Thoracic aorta (tissue), 2 donors: ENCODE data around the gene C5AR1. TPM values are rescaled to one million over a fixed set of nuclear protein-coding genes. Genes with fewer than 3 reads are reported as not detected.

ENCODE experiments used
- ATAC-seq: fragments of 150-250 bp; one replicate; pipeline ENCODE4 v1.8.0; 2017; ENCODE audit warnings: low read depth; ENCODE audit not compliant: insufficient number of reproducible peaks, low FRiP score
- DNase-seq: peaks from one replicate; pipeline ENCODE4 v3.0.0-alpha.2; 2020; ENCODE audit warnings: low spot score
- H3K27ac ChIP-seq, 2 donors: fragments of 200-600 bp; sonication (generic); 1 replicate in 1 of 2; 2 replicates in 1 of 2; pipeline ENCODE4 v1.5.1; 2016; ENCODE audit warnings: mild to moderate bottlenecking in 2 of 2, moderate library complexity in 2 of 2
- H3K27me3 ChIP-seq: fragments of 200-600 bp; sonication (generic); replicated peaks from 2 replicates; pipeline ENCODE4 v1.6.0; 2016; ENCODE audit warnings: mild to moderate bottlenecking; ENCODE audit not compliant: insufficient read depth
- H3K36me3 ChIP-seq: fragments of 200-600 bp; sonication (generic); one replicate; pipeline ENCODE4 v1.5.1; 2016
- H3K4me1 ChIP-seq, 2 donors: fragments of 200-600 bp; sonication (generic); 1 replicate in 1 of 2; 2 replicates in 1 of 2; pipeline versions ENCODE4 v1.5.1 to v1.6.0; 2016; ENCODE audit warnings: low read depth in 2 of 2, mild to moderate bottlenecking in 1 of 2; ENCODE audit not compliant: control insufficient read depth in 1 of 2
- H3K4me3 ChIP-seq: fragments of 200-600 bp; sonication (generic); 2 replicates; pipeline ENCODE4 v1.5.1; 2016; ENCODE audit warnings: mild to moderate bottlenecking
- H3K9me3 ChIP-seq: fragments of 200-600 bp; sonication (generic); 2 replicates; pipeline ENCODE4 v1.5.1; 2016
- total RNA-seq, 2 donors: library from RNA; depleted of rRNA; stranded (reverse); fragments of >200 nt; gene quantifications; one replicate each; pipeline versions ENCODE4 v1.1.0 to v1.2.3, GENCODE V29; 2016
- TF ChIP-seq, protein P1 (sequence below): fragments of 200-600 bp; sonication (generic); IDR thresholded peaks from one replicate; pipeline ENCODE4 v1.5.1; 2019; ENCODE audit warnings: antibody characterized with exemption

Gene C5AR1
- total RNA-seq, 2 donors from 2014 or later: 37.6 to 51.9 TPM

DNA sequence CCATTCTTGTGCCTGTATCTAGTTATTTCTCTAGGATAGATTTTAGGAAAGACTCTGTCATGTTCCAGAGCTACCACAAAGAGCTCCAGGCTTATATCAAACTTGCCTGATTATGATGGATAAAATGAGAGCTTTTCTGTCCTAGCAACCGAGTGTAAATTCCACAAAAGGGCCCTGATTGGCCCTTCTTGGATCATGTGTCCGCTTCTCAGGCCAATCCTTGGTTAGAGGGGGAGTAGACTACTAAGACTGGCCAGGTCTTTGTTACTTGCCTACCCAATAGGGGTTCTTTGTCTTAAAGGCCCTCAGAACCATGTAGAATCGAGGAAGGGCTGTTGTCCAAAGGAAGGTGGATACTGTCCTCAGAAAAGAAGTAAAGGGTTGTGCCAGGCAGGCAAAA, 41.9 kb downstream of the C5AR1 start:
- Histone ChIP-seq H3K9me3 (no peaks in the 10 kb centered on the region), H3K4me3 (no peak overlapping the region), H3K36me3 (peaks cover 34% of the 10 kb centered on the region), H3K27me3 (no peaks in the 10 kb centered on the region), H3K27ac (no peak overlapping the region), H3K4me1 (peaks cover 10 to 15% of the 10 kb centered on the region in 2 donors)
- DNase-seq (no peak), ATAC-seq (no peak)
- TF ChIP-seq, protein P1, sequence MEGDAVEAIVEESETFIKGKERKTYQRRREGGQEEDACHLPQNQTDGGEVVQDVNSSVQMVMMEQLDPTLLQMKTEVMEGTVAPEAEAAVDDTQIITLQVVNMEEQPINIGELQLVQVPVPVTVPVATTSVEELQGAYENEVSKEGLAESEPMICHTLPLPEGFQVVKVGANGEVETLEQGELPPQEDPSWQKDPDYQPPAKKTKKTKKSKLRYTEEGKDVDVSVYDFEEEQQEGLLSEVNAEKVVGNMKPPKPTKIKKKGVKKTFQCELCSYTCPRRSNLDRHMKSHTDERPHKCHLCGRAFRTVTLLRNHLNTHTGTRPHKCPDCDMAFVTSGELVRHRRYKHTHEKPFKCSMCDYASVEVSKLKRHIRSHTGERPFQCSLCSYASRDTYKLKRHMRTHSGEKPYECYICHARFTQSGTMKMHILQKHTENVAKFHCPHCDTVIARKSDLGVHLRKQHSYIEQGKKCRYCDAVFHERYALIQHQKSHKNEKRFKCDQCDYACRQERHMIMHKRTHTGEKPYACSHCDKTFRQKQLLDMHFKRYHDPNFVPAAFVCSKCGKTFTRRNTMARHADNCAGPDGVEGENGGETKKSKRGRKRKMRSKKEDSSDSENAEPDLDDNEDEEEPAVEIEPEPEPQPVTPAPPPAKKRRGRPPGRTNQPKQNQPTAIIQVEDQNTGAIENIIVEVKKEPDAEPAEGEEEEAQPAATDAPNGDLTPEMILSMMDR: no peak

DNA sequence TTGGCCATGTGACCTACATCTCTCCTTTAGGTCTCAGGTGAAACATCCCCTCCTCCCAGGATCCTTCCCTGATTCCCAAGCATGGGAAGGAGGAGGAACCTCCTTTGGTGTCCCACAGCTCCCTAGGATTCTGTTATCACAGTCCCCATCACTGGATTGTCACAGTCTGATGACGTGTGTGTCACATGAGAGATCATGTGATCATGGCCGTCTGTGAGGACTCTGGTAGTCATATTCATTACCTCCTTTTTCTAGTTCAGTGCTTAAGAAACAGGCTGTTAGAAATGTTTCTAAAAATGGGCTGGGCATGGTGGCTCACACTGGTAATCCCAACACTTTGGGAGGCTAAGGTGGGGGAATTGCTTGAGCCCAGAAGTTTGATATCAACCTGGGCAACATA, 42.4 kb downstream of the C5AR1 start:
- Histone ChIP-seq H3K36me3 (peaks cover 36% of the 10 kb centered on the region), H3K4me3 (no peak overlapping the region), H3K27me3 (no peaks in the 10 kb centered on the region), H3K4me1 (peaks cover 10 to 15% of the 10 kb centered on the region in 2 donors), H3K27ac (no peak overlapping the region), H3K9me3 (no peaks in the 10 kb centered on the region)
- TF ChIP-seq, protein P1: no peak
- ATAC-seq (no peak), DNase-seq (no peak)

DNA sequence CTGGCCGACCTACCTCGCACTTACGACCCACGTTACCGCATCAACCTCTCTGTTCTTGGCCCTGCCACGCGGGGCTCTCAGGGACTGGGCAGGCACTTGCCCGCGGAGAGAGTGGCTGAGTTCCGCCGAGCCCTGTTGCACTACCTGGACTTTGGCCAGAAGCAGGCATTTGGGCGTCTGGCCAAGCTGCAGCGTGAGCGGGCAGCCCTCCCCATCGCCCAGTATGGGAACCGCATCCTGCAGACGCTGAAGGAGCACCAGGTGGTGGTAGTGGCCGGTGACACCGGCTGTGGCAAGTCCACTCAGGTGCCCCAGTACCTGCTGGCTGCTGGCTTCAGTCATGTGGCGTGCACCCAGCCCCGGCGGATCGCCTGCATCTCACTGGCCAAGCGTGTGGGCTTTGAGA, 43.6 kb downstream of the C5AR1 start:
- no peak for ATAC-seq
- Histone ChIP-seq H3K36me3 (peaks cover 48% of the 10 kb centered on the region), H3K27ac (no peak overlapping the region), H3K9me3 (no peaks in the 10 kb centered on the region), H3K27me3 (no peaks in the 10 kb centered on the region), H3K4me3 (no peak overlapping the region), H3K4me1 (peaks cover 10 to 15% of the 10 kb centered on the region in 2 donors)
- TF ChIP-seq, protein P1: no peak
- DNase-seq: no peak

DNA sequence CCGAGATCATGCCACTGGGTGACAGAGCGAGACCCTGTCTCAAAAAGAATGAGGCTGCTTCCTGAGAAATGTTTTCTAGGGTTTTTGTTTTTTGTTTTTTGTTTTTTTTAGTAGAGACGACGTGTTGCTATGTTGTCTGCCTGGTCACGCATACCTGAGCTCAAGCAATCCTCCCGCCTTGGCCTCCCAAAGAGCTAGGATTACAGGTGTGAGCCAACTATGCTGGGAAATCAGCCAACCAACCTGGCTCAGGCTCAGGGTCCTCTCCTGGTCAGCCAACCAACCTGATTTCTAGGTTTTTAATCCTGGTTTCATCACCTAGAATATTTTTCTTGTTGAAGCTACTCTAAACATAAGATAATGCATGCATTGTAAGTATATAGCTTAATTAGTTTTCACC, 47.2 kb downstream of the C5AR1 start:
- Histone ChIP-seq H3K27ac (no peak overlapping the region), H3K9me3 (no peaks in the 10 kb centered on the region), H3K4me1 (no peaks in the 10 kb centered on the region), H3K36me3 (peaks cover 82% of the 10 kb centered on the region), H3K27me3 (no peaks in the 10 kb centered on the region), H3K4me3 (no peak overlapping the region)
- DNase-seq (no peak), ATAC-seq (no peak)
- TF ChIP-seq, protein P1: no peak

DNA sequence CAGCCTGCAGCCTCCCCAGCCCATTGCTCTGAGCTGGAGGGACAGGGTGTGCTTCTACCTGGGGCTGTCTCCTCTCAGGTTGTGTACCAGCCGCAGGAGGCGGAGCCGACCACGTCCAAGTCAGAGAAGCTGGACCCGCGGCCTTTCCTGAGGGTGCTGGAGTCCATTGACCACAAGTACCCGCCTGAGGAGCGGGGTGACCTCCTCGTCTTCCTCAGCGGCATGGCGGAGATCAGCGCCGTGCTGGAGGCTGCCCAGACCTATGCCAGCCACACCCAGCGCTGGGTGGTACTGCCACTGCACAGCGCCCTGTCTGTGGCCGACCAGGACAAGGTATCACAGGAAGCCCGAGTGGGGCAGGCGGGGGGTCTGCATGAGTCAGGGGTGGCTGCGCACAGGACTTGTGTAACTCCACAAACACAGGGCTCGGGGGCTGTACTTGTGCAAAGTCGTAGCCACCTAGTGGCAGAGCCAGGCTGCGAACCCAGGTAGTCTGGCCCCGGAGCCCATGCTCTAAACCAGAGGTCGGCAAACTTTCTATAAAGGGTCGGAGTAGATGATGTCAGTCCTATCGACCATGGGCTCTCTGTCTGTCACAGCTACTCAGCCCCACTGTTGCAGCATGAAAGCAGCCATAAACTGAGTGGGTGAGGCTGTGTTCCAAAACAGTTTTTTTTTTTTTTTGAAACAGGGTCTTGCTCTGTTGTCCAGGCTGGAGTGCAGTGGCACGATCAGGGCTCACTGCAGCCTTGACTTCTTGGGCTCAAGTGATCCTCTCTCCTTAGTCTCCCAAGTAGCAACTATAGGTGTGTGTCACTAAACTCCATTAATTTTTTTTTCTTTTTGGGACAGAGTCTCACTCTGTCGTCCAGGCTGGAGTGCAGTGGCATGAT, 48.4 kb downstream of the C5AR1 start:
- Histone ChIP-seq H3K27me3 (no peaks in the 10 kb centered on the region), H3K36me3 (peaks cover 82% of the 10 kb centered on the region), H3K4me3 (no peak overlapping the region), H3K9me3 (no peaks in the 10 kb centered on the region), H3K27ac (no peak overlapping the region), H3K4me1 (no peaks in the 10 kb centered on the region)
- DNase-seq (no peak), ATAC-seq (no peak)
- TF ChIP-seq, protein P1: no peak
